GM18868 (cell line): Measurements from ENCODE around the gene SRSF4.
"Not testable (repeated sequence)": the region's sequence is repeated elsewhere in the genome, so short reads cannot be mapped to it uniquely, and the experiment has no call there.

Experiments
- ATAC-seq: cut with Tn5 transposase; IDR thresholded peaks from one replicate; pipeline ENCODE4 v1.9.1; 2021; ENCODE audit warnings: mild to moderate bottlenecking, moderate library complexity; ENCODE audit not compliant: unreplicated experiment

The SRSF4 gene

GRCh38 chr1:29181413-29182225 lies at the start of gene SRSF4:
SRSF4 (minus strand) TSS chr1:29181900; CDS start chr1:29181752, 148 bp downstream.
- peak; percentile 86 for ATAC-seq

GRCh38 chr1:29230553-29231378 lies 49.1 kb upstream of the SRSF4 start, which contains the start of gene MECR:
MECR (minus strand) TSS chr1:29230934; CDS start chr1:29230906, 28 bp downstream.
- peak; percentile 93 for ATAC-seq

- no peak for ATAC-seq
Observed at GRCh38 chr1:29230204-29230552, 48.5 kb upstream of the SRSF4 start.

- no peak for ATAC-seq
Observed at GRCh38 chr1:29227511-29227910, 45.8 kb upstream of the SRSF4 start.

- ATAC-seq = no peak
Observed at GRCh38 chr1:29225361-29225760, 43.7 kb upstream of the SRSF4 start.

- ATAC-seq = no peak
Observed at GRCh38 chr1:29224356-29224837, 42.7 kb upstream of the SRSF4 start.

GRCh38 chr1:29223521-29223920 lies 41.8 kb upstream of the SRSF4 start:
- no peak for ATAC-seq

GRCh38 chr1:29222686-29223085 lies 41.0 kb upstream of the SRSF4 start:
- no peak for ATAC-seq

GRCh38 chr1:29222260-29222659 lies 40.6 kb upstream of the SRSF4 start:
- not testable (repeated sequence) for ATAC-seq

GRCh38 chr1:29221296-29221695 lies 39.6 kb upstream of the SRSF4 start:
- no peak for ATAC-seq

- ATAC-seq = no peak
Observed at GRCh38 chr1:29218223-29218622, 36.5 kb upstream of the SRSF4 start.

- ATAC-seq = no peak
Observed at GRCh38 chr1:29217633-29218032, 35.9 kb upstream of the SRSF4 start.

- ATAC-seq = no peak
Observed at GRCh38 chr1:29213055-29213454, 31.4 kb upstream of the SRSF4 start.

- ATAC-seq = no peak
Observed at GRCh38 chr1:29211086-29212030, 29.7 kb upstream of the SRSF4 start.

- peak; percentile 51 for ATAC-seq
Observed at GRCh38 chr1:29210278-29211085, 28.8 kb upstream of the SRSF4 start.

GRCh38 chr1:29209173-29209572 lies 27.5 kb upstream of the SRSF4 start:
- ATAC-seq = no peak

- no peak for ATAC-seq
Observed at GRCh38 chr1:29208442-29208841, 26.7 kb upstream of the SRSF4 start.

- ATAC-seq = peak; percentile 48
Observed at GRCh38 chr1:29202584-29203340, 21.1 kb upstream of the SRSF4 start.

- ATAC-seq = no peak
Observed at GRCh38 chr1:29202053-29202452, 20.4 kb upstream of the SRSF4 start.
